NOMO-1 treated with DMSO at 0.1 percent for 48 hours (cell line): ENCODE results near the gene ARHGAP12.
A peak's percentile ranks its signal among the peaks of the same experiment; 100 is the strongest.
"Not testable (repeated sequence)": the region's sequence is repeated elsewhere in the genome, so short reads cannot be mapped to it uniquely, and the experiment has no call there.

Experiments
- DNase-seq: peaks from one replicate; lab custom pipeline; 2025; ENCODE audit not compliant: unreplicated experiment; lab: John Stamatoyannopoulos, UW

Gene ARHGAP12, protein sequence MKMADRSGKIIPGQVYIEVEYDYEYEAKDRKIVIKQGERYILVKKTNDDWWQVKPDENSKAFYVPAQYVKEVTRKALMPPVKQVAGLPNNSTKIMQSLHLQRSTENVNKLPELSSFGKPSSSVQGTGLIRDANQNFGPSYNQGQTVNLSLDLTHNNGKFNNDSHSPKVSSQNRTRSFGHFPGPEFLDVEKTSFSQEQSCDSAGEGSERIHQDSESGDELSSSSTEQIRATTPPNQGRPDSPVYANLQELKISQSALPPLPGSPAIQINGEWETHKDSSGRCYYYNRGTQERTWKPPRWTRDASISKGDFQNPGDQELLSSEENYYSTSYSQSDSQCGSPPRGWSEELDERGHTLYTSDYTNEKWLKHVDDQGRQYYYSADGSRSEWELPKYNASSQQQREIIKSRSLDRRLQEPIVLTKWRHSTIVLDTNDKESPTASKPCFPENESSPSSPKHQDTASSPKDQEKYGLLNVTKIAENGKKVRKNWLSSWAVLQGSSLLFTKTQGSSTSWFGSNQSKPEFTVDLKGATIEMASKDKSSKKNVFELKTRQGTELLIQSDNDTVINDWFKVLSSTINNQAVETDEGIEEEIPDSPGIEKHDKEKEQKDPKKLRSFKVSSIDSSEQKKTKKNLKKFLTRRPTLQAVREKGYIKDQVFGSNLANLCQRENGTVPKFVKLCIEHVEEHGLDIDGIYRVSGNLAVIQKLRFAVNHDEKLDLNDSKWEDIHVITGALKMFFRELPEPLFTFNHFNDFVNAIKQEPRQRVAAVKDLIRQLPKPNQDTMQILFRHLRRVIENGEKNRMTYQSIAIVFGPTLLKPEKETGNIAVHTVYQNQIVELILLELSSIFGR

DNA sequence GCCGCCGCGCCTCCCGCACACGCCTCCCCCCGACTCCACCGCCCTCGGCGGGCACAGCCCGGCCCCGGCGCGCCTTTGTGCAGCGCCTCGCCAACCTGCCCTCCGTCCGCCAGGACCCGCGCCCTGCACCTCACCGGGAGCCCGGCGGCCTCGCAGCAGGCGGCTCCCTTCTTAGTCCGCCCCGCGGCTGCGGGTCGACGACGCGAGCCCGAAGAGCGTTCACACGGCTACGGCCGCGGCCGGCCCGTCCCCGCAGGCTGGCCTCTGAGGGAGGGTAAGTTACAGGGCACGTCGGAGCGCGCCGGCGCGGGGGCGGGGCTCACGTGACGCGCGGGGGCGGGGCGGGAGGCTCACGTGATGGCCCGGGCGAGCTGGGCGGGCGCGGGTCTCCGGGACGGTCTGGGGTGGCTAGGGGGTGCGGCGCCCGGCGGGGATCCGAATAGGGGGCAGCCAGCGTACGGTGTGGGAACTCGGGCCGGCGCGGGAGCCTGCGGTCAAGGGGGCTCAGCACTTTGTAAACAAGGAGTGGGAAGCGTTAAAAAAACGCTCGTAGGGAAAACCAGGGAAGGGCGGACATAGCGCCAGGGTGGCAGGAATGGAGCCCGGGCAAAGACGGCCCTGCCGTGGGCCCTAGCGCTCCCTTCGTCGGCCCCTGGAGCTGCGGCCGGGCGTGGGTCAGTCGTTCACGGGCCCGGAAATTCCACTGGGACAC lies at the start of gene ARHGAP12:
TSS of gene ARHGAP12 (minus strand) at position 283 of the 712 bp plus-strand sequence. CDS start 19,976 bp downstream, outside the sequence.
- peak; percentile 63 for DNase-seq

DNA sequence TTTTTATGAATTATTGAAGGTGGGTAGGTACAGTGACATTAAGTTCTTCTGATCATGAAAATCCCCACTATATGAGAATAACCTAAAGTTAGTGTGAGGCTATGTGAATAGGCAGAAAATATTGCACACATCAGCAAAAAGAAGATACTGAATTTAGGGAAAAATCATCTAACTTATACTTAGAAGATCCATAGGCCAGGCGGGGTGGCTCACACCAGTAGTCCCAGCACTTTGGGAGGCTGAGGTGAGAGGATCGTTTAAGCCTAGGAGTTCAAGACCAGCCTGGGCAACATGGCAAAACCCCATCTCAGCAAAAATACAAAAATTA lies 49.5 kb upstream of the ARHGAP12 start:
- no peak for DNase-seq

DNA sequence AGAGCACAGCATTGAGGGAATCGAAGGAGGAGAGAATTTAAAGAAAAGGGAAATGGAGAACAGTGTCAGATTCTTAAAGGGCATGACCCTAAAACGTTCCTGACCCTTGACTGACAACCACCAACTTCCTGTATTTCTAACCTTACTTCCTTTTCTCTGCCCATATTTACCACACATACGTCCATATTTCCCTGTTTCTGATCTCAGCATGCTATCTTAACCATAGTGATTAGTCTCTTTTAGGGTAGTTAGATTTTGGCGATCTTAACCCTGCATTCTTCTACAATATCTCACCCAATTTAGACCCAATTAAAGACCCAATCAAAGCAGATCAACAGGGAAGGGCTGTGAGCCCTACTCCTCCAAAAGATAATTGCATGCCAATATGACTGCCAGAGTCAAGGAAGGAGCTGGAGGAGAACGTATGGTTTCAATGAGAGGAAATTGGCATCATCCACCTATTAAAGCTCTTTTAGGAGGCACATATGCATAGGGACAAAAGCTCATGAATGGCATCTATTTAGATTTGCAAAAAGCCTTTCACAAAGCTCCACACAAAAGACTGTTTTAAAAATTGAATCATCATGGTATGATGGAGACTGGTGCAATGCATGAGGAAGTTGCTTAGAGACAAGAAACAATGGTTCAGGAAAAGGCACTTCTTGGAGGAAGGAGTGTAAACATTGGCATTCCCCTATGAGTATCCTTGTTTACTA lies 49.0 kb upstream of the ARHGAP12 start:
- DNase-seq, result peak; percentile 98

DNA sequence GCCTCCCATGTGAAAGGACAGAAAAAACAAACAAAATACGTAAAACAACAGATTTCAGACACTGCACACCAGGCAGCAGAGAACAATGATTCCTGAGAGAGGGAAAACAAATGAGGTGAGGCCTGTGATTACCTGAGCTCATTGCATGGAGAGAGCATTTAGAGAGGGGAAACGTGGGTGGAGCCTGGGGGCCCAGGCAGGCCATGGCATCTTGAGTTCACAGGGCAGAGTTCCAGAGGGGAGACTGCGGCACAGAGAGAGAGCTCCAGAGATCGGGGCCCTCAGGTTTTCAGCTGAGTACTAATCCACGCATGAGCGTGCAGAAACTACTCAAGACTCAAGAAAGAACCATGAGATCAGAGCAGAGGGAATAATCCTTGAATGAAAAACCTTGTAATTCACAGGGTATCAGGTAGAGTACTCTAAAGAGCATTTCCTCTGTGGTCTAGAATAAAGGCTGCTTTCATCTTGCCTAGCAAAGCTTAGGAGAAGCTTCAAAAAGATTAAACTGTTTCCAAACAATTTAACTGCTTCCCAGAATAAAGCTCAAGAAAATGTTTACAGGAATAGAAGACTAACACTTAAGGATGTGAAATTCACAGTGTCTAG lies 46.6 kb upstream of the ARHGAP12 start:
- DNase-seq, result no peak

DNA sequence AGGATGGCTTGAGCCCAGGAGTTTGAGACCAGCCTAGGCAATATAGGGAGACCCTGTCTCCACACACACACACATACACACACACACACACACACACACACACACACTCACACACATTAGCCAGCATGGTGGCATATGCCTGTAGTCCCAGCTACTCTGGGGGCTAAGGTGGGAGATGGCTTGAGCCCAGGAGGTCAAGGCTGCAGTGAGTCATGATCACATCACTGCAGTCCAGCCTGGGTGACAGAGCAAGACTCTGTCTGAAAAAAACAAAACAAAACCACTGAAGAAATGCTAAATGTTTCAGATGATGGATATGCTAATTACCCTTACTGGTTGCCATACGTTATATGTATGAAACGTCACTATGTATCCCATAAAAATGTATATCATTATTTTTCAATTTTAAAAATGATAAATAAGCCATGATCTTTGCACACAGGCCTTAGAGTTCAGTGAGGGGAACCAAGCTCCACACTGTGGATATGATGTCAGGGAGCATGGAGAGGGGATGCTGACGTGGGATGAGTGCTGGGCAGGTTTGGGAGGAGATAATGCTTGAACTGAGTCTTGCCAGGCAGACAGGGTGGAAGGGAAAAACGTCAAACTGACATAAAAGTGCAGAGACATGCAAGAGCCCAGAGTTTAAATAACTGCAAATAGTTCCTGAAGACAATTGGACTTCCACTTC lies 45.9 kb upstream of the ARHGAP12 start:
- DNase-seq, result no peak

DNA sequence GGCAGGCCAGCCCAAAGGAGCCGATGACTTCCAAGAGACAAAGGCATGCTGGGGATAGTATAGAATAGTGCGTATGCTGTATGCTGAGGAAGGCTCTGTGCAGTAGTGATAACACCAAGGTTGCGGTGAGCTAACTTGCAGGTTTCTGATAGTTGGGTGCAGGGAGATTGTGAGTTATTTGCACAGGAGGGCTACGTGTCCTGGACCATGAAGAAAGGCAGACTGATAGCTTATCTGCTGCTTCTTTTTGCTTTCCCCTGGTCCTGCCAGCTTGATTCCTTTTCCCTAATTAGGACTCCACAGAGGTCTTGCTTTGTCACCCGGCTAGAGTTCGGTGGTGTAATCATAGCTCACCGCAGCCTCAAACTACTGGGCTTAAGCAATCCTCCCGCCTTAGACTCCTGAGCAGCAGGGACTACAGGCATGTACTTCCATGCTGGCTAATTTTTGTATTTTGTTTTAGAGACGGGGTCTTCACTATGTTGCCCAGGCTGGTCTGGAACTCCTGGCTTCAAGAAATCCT lies 43.9 kb upstream of the ARHGAP12 start:
- peak; percentile 89 for DNase-seq

DNA sequence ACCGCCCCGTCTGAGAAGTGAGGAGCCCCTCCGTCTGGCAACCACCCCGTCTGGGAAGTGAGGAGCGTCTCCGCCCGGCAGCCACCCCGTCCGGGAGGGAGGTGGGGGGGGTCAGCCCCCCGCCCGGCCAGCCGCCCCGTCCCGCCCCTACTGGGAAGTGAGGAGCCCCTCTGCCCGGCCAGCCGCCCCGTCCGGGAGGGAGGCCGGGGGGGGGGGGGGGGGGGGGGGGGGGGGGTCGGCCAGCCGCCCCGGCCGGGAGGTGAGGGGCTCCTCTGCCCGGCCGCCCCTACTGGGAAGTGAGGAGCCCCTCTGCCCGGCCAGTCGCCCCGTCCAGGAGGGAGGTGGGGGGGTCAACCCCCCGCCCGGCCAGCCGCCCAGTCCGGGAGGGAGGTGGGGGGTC lies 41.2 kb upstream of the ARHGAP12 start:
- not testable (repeated sequence) for DNase-seq

DNA sequence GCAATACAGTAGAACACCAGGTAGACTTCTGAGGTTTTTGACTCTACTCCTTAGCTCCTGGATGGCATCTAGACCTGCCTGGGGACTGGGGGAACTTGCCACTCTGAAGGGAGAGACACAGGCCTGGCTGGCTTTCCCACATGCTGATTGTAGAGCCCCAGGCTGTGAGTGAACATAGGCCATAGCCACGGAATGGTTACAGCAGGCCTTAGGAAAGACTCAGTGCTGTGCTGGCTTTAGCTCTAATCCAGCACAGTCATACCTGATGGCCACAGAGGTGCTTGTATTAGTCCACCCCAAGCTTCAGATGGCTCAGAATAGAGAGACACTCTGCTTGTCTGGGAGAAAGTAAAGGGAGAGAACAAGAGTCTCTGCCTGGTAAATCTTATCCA lies 35.0 kb upstream of the ARHGAP12 start:
- no peak for DNase-seq

DNA sequence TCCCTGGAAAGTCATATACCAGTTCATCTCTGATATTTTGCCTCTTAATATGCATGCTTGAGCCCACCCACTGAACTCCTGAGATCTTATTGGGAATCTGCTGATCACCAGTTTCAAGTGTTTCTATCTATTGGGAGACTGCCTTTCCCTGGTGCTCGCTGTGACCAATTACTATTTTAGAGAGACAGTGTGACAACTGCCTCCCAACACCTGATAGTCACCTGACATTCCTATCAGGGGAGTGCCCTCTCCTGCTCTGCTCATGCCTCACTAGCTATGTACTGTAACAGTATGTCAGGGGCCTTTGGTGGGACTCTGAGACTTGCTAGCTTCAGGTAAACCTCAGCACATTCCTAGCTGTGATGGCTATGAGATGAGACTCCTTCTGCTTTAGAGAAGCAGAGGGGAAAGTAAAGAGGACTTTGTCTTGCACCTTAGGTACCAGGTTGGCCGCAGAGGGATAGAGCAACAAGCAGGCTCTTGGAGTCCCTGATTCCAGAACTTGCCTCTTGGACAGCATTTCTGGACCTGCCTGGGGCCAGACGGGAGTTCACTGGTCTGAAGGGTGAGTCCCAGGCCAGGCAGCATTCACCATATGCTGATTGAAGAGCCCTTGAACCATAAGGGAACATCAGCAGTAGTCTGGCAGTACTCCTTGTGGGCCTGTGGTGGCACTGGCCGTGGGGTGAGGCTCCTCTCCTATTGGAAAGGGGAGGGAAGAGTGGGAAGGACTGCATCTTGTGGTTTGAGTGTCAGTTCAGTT lies 34.4 kb upstream of the ARHGAP12 start:
- no peak for DNase-seq

DNA sequence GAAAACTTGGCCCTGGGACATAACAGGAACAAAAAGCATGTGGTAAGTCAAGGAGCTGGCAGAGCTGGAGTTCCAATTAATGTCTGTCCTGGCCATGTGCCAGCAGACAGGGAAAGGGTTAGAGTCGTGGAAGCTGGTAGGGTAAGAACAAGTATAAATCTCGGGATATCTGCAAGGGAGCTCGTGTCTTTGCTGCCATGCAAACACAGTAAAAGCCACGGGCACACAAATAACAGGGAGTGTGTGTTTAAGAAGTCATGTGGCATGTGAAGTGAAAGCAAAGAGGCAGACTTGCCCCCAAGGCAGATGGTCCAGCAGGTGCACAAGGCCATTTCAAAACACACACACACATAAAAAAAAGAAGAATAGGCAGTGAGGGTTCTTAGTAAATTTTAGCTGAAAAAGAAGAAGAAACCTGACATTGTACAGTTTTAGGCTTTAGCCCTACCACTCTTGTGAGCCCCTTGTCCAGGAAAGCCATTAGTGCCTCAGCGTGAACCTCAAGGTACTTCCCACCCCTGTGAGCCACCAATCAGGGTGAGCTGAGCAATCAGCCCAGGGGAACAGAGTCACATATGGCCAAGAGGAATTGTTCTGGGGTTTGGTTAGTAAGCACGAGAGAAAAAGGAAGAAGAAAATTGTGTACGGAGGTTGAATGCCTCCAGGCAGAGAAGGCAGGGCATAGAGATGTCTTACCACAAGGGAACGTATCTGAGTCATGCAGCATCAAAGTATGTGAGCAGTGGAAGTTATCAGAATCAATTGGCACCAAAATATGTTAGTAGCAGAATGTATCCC lies 32.8 kb upstream of the ARHGAP12 start:
- peak; percentile 95 for DNase-seq

DNA sequence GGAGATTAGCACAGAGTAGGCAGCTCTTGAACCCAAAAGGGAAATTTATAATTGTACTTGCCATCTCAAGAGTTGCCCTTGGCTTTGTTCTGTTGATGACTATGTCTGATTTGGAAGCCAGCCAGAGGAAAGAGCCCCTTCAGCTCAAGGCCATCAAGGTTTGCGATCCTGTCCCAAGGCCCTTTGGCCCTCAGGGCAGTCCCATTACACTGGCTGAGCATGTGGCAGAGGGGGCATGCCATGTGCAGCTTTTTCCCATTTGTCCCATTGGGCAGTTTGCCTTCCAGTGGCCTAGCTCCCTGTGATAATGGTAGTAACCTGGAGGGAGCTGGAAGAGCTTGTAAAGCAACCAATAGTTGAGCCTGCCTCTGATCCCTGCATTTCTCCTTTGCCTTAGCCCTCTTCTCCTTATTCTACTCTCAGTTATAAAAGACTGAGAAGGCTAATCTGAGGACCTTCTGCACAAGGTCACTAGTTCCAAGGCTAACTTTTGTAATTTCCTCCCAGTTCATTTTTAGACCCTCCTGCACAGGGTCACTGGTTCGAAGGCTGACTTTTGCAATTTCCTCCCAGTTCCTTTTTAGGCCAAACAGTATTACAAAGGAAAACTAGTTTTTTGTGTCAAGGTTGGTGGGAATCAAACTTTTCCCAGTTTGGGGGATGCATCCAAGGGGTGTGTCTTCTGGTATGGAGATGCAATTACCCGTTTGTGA lies 31.0 kb upstream of the ARHGAP12 start:
- DNase-seq, result peak; percentile 52

DNA sequence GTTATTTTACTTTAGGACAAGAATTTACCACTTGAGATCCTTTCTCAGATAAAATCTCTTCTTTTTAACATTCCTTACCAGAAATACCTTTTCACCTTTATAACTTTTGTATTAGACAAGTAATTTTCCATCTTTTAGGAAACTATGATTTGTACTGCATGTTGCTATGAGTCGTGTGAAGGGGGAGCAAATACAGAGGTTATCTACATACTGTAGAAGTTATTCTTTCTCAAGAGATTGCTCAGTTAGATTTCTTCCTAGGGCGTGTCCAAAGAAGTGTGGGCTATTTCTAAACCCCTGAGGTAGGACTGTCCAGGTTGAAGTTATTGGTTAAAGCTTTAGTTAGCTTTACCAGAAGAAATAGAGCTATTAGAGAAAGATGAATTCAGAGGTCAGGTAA lies 30.2 kb upstream of the ARHGAP12 start:
- DNase-seq, result peak; percentile 15

DNA sequence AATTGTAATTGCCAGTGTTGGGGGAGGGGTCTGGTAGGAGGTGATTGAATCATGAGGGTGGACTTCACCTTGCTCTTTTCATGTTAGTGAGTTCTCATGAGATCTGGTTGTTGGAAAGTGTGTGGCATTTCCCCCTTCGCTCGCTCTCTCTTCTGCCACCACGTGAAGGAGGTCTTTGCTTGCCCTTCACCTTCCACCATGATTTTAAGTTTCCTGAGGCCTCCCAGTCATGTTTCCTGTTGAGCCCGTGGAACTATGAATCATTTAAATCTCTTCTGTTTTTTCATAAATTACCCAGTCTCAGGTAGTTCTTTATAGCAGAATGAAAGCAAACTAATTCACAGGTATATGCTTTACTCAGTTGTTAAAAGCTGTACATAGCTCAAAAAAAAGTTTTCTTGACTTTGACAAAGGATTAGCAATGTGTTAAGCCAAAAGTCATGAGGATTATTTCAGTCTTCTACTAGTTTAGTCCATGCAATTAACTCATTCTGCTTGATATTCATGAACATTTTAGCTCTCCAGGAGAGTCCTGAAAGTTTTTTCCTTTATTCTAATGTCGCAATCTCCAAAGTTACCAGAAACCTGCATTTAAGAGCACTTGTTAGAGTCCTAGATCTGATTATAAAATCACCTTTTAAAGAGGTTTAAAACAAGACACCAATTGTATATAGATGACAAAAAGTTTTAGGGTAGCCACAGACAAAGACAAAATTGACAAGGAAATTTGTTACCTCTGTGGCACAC lies 27.7 kb upstream of the ARHGAP12 start:
- no peak for DNase-seq

DNA sequence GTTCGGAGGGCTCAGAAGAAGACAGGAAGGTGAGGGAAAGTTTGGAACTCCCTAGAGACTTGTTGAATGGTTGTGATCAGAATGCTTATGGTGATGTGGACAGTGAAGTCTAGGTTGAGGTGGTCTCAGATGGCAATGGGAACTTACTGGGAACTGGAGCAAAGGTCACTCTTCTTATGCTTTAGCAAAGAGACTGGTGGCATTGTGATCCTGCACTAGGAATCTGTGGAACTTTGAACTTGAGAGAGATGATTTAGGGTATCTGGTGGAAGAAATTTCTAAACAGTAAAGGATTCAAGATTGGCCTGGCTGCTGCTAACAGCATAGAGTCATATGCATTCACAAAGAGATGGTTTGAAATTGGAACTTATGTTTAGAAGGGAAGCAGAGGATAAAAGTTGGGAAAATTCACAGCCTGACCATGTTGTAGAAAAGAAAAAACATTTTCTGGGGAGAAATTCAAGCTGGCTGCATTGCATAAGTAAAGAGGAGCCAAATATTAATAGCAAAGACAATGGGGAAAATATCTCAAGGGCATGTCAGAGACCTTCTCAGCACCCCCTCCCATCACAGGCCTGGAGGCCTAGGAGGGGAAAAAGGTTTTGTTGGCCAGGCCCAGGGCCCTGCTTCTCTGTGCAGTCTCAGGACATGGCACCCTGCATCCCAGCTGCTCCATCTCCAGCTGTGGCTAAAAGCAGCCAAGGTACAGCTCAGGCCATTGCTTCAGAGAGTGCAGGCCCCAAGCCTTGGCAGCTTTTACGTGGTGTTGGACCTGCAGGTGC lies 26.0 kb upstream of the ARHGAP12 start:
- DNase-seq, result no peak

DNA sequence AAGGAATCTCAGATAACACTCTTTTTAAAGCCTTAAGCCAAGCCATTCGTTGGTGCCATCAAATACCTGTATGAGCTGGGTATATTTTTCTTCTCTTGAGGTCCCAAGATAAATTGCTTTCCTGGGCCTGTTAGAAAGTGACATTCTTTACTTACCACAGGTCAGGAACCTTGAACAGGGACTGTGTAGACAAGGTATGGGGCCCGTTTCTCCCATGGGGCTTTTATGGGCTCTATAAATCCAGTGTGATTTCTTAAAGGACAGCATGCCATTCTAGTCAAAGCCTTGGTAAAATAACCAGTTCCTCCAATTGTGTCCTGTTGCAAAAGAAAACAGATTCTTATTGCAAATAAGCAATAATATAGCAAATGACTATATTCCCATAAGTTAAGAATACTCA lies 24.8 kb upstream of the ARHGAP12 start:
- DNase-seq, result no peak

DNA sequence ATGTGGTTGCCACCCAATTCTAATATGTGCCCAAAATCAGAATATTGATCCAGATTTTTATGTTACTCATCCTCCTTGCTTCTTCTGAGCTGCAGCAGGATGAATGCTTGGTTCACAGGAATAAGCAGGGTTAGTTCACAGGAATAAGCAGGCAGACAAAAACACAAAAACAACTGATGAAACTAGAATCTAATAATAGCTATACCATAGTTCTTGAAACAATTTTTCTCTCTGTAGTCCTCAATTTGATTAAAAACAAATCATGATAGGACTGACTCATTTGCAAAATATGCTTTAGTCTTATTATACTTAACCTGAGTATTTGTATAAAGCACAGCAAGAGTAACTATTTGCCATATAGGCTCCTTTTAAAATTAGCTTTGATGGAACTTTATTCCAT lies 24.4 kb upstream of the ARHGAP12 start:
- DNase-seq, result no peak
